Fibroblast of pulmonary artery (primary cell): ENCODE measurements around the gene PAK2.
"Not testable (repeated sequence)": the region's sequence is repeated elsewhere in the genome, so short reads cannot be mapped to it uniquely, and the experiment has no call there.

ENCODE experiments used
- DNase-seq: peaks from one replicate; pipeline ENCODE4 v3.0.0-alpha.2; 2010; ENCODE audit warnings: low read depth
- H3K4me3 ChIP-seq: replicated peaks from 2 replicates; pipeline ENCODE4 v1.5.1; 2011; ENCODE audit warnings: low read depth, mild to moderate bottlenecking, control low read depth, low read length, moderate library complexity
- CTCF ChIP-seq: IDR thresholded peaks from 2 replicates; pipeline ENCODE4 v1.5.1; 2011; ENCODE audit warnings: mild to moderate bottlenecking, control low read depth, low read length, inconsistent platforms; ENCODE audit errors: missing control alignments

PAK2 gene

GRCh38 chr3:196711838-196712513 is 27.7 kb upstream of the PAK2 start, which contains the start of the genes CEP19 and PIGX:
CEP19 (minus strand) TSS chr3:196712250; CDS start chr3:196708657, 3,593 bp downstream.
PIGX (plus strand) TSS chr3:196712377.
- peak; percentile 88 for DNase-seq
- H3K4me3 ChIP-seq: peak within 1 kb of the TSS; percentile 92
- TF ChIP-seq CTCF: no peak

- peak; percentile 63 for DNase-seq
- H3K4me3 ChIP-seq: peak overlapping the region; percentile 92
- no peak for TF ChIP-seq CTCF
Observed at GRCh38 chr3:196712514-196713413, 26.9 kb upstream of the PAK2 start.

- DNase-seq, H3K4me3 ChIP-seq: not testable (repeated sequence)
Observed at GRCh38 chr3:196717162-196717561, 22.5 kb upstream of the PAK2 start.

- TF ChIP-seq CTCF: no peak
- no peak overlapping the region for H3K4me3 ChIP-seq
- DNase-seq: no peak
Observed at GRCh38 chr3:196721097-196721496, 18.6 kb upstream of the PAK2 start.

GRCh38 chr3:196726788-196727675 is 12.6 kb upstream of the PAK2 start:
- peak; percentile 25 for DNase-seq
- no peak for TF ChIP-seq CTCF
- no peak overlapping the region for H3K4me3 ChIP-seq

- H3K4me3 ChIP-seq: no peak overlapping the region
- TF ChIP-seq CTCF: no peak
- peak; percentile 29 for DNase-seq
Observed at GRCh38 chr3:196735751-196736150, 3.9 kb upstream of the PAK2 start.
